NCI-H1105 (cell line): ENCODE data around the gene ERVV-1.
"Not testable (repeated sequence)": the region's sequence is repeated elsewhere in the genome, so short reads cannot be mapped to it uniquely, and the experiment has no call there.

ENCODE experiments used
- DNase-seq: peaks from one replicate; lab custom pipeline; 2025; lab: John Stamatoyannopoulos, UW

Gene ERVV-1

GRCh38 chr19:53028306-53028705 lies 14.6 kb downstream of the ERVV-1 start:
- DNase-seq = not testable (repeated sequence)

DNA sequence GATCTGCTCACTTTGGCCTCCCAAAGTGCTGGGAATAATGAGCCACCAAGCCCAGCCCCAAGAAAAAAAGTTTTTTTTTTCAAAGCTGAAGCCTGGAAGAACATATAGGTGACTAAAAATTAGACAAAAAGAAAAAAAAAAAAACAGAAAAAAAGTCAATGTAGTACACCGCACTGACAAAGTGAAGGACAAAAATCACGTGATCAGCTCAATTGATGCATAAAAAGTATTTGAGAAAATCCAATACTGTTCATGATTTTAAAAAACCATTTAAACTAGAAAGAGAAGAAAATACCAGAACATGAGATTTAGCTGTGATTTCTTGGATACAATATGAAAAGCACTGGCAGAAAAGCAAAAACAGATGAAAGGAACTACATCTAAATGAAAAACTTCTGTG lies 20.3 kb downstream of the ERVV-1 start:
- DNase-seq = no peak

DNA sequence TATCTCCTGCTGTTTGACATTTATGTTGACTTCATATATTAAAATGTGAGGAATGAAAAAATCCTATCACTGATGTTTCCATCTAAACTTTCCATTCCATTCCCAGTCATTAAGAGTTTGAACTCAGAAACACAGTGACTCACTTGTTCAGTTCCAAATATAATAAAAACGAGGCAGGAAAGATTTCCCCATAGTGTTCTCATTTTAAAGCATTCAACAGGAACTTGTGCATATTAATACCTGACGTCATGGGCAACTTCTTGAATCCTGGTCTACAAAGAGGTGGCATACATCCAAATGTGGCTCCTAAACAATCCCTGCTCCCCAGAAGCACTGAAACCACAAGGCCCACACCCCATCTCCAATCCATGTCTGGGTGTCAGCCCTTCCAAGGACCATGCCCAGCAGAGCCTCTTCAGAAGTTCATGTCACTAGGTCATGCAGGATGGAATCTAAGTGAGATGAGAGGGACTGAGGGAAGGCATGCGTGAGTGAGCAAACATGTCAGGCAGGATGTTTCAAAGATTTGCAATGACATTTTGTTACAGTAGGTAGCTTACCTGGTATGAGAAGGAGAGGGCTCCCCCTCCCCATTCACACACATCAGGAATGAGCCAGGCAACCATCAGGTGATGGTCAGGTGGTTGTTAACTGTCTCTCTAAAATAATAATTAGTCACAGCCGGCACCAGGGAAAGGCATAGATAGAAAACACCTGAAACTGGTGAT lies 21.4 kb downstream of the ERVV-1 start:
- no peak for DNase-seq

DNA sequence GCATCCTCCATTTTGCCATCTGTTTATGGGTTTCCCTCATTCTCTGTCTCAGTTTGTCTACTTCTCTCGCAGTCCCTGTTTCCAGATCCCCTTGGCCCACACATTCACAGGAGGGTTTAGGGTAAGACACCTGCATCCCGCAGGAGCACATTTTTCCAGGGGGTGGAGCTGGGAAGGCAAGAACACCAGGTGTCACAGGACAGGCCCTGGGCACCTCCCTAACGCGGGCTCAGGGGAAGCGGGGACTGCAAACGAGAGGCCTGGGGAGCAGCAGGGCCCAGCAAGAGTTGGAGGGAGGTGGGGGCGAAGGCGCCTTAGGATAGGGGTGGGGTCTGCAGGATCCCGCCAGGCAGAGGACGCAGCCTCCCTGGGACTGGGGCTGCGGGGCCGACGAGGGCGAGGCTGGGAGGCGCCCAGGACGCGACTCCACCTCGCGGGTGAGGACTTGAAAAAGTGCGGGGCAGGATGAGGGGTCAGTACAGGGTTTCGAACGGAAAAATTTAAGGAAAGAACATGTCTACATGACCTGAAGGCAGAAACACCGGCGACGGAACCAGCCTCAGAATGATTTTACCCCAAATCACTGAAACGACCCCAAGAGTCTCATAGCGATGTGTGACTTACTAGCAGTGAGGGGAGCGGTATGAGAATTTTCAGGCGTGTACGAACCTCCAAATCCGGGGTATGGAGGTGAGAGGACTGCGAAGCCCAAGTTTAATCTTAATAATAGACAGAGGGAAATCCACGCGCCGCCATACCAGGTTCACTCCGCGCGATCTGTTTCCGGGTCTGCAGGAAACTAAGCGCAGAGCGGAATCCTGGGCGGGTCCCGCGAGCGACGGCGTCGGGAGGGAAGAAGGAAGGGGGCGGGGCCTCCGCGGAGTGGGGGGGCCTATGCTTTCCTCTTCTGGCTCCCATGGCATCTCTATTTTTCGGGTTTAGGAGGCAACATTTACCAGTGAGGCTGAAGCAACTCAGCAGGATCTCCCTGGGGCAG lies 23.7 kb downstream of the ERVV-1 start:
- DNase-seq = no peak

GRCh38 chr19:53041366-53041765 lies 27.6 kb downstream of the ERVV-1 start:
- DNase-seq = no peak

DNA sequence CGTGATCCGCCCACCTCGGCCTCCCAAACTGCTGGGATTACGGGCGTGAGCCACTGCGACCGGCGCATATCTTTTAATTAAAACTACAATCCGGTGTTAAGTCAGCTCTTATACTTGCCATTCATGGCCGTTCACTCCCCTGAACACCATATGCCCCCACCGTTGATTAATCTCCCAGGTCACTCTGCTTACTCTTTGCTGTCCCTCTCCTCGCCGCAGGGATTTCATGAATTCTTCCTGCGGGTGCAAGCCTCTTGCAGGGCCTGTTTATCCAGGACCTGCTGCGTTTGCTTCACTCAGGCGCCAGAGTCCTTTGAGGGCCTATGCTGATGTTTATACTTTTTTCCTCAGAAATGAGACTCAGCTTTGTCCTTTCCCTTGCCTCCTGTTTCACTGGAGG lies 31.8 kb downstream of the ERVV-1 start:
- no peak for DNase-seq

DNA sequence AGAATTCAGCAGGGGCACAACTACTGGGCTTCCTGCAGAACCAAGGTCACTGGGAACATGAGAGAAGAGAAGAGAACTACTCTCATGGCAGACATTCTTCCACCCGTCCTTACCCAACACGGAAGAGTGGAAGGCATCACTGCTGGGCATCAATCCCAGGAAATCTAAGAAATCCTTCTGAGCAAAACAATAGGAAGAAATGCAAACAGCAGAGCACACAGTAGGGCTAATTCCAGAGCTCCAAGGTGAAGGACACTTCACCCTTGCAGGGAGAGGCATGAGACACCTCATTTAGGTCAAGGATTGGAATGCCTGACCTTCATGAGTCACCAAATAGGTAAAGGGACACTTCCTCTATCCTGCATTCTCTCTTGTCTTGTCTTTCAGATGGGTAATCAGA lies 33.7 kb downstream of the ERVV-1 start:
- DNase-seq = no peak

DNA sequence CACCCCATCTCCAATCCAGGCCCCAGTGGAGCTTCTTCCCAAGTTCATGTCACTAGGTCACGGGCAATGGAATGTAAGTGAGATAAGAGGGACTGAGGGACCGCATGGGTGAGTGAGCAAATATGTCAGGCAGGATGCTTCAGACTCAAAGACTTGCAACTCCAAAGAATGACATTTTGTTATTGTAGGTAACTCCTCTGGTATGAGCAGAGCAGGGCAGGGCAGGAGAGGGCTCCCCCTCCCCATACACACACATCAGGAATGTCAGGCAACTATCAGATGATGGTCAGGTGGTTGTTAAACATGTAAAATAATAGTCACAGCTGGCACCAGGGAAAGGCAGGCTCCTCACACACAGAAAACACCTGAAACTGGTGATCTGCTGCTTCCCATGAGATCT lies 41.4 kb downstream of the ERVV-1 start:
- DNase-seq = no peak

DNA sequence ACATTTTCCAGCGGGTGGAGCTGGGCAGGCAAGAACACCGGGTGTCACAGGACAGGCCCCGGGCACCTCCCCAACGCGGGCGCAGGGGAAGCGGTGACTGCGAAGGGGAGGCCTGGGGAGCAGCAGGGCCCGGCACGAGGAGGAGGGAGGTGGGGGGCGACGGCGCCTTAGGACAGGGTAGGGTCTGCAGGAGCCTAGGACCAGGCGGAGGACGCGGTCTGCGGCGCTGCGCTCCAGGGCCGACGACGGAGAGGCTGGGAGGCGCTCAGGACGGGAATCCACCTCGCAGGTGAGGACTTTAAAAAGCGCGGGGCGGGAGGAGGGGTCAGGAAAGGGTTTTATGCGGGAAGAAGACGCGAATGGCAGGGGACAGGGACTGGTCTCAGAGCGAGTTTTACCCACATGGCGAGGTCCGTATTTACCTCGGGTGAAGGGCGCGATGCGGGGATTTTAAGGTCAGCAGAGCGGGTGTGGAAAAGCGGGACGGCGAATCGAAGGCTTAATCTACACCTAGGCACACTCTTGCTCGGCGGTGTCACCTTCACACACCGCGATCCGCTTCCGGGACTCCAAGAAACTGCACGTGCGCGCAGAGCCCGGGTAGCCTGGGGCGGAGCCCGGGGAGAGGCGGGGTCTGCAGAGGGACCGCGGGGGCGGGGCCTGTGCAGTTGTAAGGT lies 44.3 kb downstream of the ERVV-1 start:
- no peak for DNase-seq
